Inflammatory macrophage treated with lipopolysaccharide for 4 hours (primary cell): ENCODE measurements around the gene PLEKHH1.

Experiments used
- DNase-seq: peaks from one replicate; pipeline ENCODE4 v3.0.0-alpha.2; 2020

The PLEKHH1 gene

DNA sequence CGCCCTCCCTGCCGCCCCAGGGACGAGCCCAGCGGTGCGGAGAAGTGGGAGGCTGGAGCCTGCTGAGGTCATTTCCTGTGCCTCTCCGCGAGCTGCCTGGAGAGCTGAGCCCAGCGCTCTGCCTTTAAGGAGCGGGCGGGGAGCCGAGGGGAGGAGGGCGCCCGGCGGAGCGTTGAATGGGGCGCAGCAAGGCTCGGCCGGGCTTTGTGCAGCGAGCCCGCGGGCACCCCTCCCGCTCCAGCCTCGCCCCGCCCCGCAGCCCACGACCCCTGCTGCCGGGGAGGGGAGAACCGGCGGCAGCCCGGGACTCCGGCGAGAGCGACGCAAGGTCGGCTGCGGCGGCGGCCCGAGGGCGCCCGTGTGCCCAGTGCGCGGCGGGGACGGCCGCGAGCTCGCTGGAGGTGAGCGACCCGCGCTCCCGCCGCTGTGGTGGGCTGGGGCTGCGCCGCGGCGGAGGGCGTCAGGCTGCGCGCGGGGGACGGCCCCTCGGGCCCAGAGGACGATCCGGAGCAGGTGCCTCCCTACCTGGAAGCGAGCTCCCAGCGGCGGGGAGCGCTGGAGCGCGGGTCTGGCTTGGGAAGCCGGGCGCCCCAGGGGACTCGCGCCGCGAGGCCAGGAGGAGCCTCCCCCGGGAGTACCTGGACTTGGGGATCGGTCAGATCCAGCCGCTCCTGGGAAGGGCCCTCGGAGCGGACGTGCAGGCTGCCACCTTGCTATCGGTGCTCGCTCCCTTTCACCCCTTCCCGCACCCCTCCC, at the start of gene PLEKHH1:
Gene PLEKHH1 (plus strand): TSS at position 293 of the 756 bp plus-strand sequence. CDS start 8,578 bp downstream, outside the sequence.
- DNase-seq, result peak; percentile 77

DNA sequence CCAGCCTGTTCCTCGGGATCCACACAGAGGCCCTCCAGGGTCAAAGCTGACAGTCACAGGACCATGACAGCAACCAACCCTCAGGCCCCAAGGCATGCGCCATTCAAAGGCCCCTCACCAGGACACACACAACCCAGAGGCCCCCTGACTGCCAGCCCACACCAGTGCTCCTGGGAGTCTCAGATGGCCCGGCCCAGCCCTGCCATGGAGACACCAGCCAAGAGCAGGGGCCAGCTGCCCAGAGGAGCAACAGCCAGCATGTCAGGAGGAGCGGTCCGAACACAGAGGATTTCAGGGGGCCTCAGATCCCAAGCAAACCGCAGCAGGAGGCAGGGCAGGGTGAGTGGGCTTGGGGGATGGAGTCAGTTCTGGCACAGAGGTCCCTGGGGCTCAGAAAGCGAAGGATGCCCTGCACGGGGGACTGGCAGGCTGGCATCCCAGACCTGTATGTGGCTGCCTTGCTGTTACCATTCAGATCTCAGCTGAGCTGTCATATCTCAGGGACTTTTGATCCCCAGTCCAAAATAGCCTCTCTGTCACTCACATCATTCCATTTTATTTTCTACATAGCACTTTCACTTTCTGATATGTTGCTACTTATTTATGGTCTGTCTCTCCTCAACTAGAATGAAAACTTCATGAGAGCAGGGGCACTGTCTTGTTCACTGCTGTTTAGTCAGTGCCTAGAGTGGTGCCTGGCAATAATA, 49.4 kb upstream of the PLEKHH1 start:
- no peak for DNase-seq

DNA sequence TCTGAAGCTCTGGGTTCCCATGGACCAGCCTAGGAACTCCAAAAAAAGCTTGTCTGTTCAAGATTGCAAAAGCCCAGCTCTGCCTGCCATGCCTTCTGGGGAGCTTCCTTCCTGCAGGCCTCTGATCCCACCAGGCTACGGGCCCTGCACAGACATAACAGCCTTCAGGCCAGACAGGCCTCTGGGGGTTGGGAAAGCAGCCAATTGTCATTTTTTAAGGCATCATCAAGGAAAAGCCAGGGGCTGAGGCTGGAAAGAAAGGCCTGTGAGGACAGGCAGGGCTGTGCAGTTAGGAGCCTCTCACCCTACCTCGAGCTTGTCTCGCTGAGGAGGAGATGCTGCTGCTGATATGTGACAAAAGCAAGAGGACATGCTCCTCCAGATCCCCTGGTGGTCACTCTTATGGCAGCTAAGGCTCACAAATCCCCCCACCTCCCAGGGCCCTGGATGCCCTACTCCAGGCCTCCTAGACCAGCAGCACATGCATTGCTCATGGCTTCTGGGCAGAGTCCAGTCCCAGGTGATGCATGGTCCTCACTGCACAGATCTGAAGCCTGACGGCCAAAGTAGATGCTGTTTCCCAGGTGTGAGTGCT, 47.5 kb upstream of the PLEKHH1 start:
- DNase-seq, result no peak

DNA sequence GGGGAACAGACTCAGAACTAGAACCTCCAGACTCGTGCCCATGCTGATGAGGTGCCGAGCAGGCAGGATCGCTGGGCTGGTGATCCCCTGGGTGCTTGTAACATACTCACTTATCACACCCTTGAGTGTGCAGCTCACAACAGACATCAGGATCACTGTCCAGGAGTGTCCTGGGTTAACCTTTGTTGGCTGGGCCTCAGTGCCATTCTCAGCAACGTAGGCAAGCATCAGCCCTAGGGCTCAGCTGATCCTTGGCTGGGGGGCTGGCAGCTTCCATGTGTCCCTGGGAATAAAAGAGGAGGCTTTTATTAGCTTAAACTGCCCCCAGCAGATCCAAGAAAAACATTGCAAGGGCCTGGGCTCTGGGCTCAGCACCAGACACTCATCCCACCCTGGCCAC, 46.2 kb upstream of the PLEKHH1 start:
- DNase-seq, result no peak

DNA sequence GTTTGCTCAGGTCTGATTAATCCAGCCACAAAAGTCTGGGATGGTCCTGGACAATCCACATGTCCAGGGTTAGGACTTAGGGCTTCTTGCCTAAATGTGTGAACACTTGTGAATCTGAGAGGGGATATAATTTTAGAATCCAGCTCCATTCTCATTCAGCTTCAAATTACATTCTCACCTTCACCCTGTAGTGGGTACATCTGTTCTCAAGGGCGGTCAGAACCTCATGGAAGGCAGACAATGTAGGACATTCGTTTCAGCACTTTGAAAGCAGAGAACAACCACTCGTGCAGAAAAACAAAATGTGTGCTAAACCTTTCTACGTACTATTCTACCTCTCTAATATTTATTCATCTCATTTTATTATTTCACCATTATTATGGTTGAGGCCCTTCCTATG, 45.8 kb upstream of the PLEKHH1 start:
- no peak for DNase-seq

DNA sequence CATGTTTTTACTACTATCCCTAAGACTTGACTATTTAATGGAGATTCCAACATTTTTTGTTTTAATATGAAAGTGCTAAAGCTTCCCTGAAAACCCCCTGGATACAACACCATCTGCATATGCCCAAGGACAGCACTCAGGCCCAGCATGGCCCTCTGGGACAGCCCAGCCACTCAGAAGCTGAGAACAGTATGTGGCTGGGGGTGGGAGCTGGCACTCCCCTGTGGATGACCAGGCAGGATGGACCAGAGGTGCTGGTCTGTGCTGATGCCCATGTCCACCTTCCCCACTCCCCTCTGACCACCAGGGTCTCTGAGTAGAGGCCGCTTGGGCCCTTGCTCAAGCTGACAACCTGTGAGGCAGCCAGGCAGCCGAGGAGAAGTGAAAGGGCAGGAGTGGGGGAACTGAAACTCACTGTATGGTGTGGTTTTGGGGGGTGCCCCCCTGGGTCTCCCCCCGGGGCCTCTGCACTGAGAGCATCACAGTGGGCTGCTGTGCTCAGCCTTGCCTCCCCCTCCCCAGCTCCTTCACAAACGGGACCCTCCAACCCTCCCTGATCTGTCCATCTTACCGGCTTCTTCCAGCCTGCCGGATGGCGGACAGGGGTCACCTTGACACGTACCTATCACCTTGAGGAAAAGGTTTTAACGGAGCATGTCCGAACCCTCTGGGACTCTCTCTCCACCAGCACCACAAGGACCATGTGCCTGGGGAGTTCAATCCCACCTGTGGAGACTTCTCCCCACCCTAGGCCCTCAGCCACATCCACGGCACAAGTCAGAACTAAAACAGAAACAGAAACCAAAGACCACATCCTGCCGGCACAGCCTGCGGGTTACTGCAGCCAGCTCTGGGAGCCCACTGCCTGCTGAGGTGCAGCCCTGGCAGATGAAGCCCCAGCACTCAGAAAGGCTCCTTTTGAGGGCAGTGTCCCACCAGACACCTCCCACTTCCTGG, 44.9 kb upstream of the PLEKHH1 start, which contains the start of gene TMEM229B:
Gene TMEM229B (minus strand): TSS at position 785 of the 957 bp plus-strand sequence. CDS start 14,798 bp downstream, outside the sequence.
- peak; percentile 78 for DNase-seq

DNA sequence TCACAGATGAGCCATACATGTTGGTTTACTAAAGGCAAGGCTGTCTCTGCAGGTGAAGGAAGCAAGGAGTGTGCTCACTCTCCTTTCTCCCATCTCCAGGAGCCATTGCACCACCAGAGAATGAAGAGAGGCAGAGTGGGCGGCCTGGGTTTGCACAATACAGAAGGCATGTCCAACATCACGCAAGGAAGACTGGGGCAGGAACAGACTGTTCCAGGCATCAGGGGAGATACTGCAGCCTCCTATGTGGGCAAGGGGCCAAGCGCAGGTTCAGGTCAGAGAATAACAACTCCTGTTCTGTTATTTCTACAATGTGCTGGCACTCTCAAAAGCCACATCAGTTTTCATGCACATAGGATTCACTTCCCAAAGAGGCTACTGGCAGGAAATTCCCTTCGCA, 42.9 kb upstream of the PLEKHH1 start:
- DNase-seq, result peak; percentile 57

DNA sequence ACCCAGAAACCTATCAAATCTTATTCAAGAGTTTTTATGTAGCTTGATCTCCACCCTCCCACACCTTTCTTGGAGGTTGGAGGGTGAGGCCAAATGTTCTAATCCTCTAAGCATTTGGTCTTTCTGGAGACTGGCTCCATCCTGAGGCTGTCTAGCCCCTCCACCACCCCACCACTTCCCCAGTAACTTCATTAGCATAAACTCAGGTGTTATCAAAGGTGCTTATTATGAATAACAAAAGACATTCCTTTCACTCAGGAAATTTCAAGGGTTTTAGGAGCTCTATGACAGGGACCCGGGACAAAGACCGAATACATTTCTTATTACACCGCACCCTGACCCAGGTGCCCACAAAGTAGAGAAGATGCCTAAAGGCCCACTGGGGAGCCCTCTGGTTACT, 41.8 kb upstream of the PLEKHH1 start:
- DNase-seq, result no peak

DNA sequence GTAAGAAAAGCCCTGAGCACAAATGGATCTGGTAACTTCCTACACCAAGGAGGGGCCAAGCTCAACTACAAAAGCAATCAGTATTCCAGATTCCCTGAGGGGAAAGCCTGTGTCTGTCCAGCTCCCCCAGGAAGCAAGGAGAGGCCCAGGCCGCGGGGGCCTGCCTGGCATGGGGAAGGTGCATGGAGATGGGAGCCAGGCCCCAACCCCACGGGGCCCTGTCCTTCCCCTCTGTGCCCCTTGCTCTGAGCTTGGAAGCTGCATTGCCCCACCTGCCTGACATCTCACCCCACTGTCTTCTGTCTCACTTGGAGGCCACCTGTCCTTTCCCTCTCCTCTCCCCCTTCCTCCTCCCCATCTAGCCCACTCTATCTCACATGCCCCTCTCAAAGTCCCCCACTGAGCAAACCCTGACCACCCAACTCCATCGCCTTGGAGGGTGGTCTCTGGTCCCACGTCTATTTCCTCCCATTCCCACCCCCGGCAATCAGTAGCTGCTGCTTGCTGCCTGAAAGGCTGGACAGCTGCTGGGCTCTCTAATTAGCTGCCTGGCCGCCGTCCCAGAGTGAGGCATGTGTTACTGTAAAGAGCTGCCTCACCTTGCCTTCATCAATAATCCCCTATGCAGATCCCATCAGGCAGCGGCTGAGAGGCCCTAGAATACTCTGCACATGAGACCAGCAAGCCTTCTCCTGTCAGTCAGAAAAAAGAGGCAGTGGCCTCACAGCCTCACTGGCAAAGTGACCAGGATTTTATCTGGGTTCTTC, 41.2 kb upstream of the PLEKHH1 start:
- no peak for DNase-seq

DNA sequence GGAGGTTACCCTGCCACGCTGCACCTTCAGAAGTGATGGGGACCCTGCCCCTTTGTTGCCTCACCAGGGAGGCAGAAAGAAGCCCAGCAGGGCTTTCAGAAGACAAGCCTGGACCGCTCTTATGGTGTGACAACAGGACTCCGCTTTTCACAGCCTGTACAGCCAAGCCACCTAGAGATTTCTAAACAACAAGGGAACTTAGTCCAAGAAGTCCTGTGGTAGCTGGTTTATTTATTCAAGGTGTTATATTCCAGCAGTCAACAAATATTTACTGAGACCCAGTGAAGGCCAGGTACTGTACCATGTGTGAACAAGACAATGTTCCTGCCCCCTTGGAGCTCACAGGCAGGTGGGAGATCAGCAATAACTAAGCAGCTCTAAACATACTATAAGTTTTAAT, 40.6 kb upstream of the PLEKHH1 start:
- DNase-seq, result no peak

DNA sequence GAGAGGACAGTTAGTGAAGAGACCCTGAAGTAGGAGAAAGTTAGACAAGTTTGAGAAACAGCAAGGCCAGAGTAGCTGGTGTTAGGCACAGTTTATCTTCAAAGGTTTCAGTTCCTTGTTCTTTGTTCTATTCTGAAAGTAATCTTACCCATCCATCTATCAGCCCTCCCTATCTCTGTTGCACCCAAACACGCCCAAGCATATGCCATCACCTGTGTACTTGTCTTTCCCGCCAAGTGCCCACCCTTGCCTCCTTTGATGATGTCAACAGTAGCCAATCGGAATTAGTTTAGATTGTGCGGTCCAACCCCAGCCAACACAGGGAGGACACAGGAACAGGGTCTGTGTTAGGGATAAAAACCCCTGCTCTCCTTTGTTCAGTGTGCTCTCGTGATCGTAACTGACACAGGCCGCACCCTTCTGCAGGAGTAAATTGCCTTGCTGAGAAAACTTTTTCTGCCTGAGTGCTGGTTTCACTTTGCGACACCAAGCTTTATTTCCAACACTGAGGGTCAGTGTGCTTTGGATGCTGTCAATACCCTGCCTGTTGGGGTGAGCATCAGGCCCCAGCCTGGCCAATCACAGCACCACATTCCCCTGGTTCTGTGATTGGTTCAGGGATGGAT, 39.9 kb upstream of the PLEKHH1 start:
- DNase-seq, result no peak

DNA sequence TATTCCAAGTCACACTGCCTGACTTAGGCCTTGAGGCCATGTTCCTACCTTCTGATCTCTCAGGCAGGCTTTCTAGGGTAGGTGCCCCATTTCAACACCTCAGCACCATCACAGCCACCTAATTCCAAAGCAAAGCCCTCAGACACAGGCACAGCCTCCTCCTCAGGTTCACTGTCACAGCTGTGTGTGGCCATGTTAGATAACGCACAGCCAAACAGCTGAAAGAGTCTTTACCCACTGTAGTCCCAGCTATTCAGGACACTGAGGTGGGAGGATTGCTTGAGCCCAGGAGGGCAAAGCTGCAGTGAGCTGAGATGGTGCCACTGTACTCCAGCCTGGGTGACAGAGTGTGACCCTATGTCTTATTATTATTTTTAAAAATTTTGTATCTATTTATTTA, 37.3 kb upstream of the PLEKHH1 start:
- DNase-seq, result no peak

DNA sequence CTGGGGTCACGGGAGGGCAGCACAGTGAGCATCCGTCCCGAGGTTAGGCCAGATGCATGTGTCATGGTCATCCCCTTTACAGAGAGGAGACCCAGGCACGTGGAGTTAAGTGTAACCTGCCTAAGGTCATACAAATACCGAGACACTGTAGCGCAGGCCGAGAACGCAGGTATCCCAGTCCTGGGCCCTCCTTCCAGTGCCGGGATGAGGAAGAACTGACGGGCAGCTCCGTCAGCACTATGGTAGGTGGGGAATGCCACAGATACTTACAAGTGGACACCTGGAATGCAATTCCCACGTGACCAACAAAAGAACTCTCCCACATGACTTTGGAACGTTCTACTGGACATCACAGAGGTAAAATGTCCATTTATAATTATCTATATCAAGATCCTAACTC, 35.9 kb upstream of the PLEKHH1 start:
- DNase-seq, result no peak

DNA sequence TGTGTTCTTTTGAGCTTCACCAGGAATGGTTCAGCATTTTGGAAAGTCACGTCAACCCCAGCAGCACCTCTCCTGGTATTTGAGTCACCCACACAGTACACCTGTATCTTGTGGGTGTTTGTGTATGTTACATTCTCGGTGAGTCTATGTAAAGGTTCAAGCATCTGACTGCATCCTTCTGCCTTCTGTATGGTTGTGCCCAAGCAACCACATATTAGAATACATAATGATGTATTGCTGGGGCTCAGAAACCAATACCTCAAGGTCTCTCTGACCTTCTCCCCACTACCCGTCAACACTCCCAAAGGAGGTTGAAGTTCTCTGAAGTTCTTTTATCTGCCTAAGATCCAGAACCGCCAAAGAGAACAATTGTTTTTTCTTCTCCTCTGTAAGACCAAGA, 35.4 kb upstream of the PLEKHH1 start:
- DNase-seq, result no peak

DNA sequence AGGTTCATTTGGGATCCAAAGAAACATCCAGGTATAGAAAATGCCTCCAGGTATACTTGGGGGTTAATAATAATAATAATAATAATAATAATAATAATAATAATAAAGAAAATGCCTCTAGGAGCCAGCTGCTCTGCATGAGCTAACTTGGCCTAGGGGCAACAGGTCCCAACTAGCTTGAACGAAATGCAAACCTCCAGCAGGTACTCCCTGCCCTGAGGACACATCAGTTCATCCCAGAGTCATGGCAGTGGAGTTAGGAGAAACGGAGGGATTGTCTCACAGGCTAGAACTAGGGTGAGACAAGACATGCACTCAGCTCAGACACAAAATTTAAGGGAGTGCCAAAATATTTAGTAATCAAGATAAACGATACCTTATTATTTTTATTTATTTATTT, 32.1 kb upstream of the PLEKHH1 start:
- no peak for DNase-seq

DNA sequence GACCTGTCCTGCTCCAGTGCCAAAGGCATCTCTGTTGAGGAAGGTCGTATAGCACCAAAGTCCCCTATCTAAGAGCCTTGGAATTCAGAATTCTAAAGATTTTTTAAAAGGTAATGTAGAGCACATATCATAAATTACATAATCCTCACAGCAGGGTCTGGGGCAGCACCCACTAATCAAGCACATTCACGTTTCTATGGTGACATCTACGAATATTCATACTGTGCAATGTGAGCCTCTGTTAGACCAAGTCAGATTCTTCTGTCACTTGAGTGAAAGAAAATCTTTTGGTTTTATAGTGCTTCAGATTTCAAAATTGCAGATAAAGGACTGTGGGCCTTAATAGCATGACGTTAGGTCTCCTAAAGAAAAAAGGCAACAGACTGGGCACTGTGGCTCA, 31.4 kb upstream of the PLEKHH1 start:
- DNase-seq, result no peak

DNA sequence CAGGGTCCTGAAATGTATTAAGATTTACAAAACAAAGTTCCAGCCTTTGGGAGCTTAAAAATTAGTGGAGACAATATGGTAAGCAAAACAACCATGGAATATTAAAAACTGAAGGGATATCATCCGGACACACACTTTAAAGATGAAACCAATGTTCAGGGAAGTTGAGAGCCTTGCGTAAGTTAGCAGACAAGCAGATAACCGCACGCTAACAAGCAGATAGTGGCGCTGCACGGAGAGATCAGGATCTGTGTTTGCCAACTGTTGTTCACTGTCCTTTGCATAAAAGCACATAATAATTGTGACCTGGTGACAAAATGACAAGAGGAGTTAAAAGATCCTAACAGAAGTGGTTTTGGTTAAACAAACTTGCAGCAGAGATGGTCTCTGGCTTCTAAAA, 30.2 kb upstream of the PLEKHH1 start:
- no peak for DNase-seq

DNA sequence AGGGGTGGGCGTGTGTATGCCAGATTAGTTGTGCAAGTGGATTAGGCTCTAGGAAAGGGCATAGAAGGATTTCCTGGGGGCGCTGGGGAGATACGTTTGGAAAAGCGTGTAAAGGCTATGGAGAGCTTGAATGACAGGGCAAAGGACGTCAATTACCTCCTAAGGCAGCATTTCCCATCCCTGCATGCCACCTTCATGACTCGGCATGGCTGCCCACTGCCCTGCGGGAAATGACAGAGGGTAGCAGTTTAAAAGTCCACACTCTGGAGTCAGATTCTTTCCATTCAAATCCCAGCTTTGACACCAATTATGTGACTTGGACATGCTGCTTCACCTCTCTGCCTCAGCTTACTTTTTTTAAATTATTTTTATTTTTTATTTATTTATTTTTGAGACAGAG, 29.8 kb upstream of the PLEKHH1 start:
- DNase-seq, result no peak

DNA sequence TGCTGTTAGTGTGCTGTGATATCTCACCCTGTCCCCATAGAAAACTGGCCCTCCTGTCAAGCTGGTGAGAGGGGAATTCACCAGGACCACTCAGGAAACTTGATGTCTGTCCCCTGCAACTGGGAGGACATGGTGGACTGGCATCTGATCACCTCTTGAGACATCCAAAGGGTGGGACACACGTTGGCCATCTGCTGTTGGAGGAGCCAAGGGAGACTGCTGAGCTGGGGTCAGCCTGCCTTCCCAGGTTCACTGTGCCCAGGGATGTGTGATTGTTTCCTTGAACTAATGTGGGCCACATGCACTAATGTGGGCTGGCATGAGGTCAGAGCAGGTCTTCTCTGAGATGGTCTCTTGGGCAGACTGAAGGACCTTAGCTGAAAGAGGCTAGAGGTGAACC, 27.8 kb upstream of the PLEKHH1 start:
- DNase-seq, result no peak

DNA sequence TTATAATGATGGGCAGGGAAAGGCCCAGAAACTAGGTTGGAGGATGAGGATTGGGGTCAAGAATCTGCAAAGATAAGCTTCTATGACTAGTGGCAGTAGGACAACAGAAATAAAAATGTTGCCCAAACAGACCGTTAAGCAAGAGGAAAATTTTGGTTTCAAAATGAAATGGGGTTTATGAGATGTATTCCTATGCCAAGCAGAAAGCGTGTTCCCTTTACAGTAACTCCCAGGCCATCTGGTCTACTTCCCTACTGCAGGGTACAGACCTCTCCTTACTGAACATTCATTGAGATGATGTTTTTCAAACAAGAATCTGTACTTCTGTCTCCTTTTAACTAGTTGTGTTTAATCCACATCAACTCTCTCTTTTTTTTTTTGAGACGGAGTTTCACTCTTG, 24.1 kb upstream of the PLEKHH1 start:
- peak; percentile 92 for DNase-seq

DNA sequence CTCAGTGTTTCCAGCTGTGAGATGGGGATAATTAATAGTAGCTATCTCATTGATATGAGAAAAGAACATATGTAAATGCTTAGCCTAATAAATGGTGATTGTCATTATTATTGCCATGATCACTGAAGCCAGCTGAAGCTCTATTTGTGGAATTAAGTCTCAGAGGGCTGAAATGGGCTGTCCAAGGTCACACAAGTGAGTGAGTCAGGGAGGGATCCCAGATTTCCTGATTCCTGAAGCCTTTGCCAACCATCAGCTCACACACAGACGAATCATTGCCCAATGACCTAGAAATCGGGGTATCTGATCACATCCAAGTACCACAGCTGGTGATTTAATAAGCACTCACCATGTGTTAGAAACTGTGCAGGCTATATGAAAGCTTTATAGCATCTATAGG, 23.0 kb upstream of the PLEKHH1 start:
- no peak for DNase-seq

DNA sequence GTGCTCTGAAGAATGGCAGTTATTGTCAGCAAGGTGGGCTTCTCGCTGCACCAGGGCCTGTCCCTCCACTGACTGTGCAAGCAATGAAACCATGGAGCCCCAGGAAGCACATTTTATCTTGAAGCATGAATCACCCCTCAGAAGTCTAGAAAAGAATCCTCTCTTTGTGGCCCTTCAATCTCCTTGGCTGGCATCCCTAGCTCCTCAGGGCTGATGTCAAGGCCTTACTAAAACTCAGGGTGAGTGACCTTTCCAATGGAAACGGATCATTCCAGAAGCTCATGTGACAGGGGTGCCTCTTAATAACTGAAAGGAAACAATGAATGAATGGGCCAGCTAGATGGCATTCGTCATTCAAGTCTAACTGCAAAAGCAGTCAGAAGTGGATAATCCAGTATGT, 22.3 kb upstream of the PLEKHH1 start:
- DNase-seq, result no peak
